SK-N-SH (cell line): ENCODE data around the gene FRYL. TPM values are rescaled to one million over a fixed set of nuclear protein-coding genes. Genes with fewer than 3 reads are reported as not detected.

Experiments used
- CTCF ChIA-PET: fragments of 300-600, 350-600 bp; formaldehyde crosslinking; extraction: SDS; loops from one replicate; lab custom pipeline; 2021; lab: Yijun Ruan, JAX
- POLR2A ChIA-PET: fragments of 350-600 bp; sonication (Branson Sonifier 250); formaldehyde crosslinking; extraction: SDS; loops from one replicate; lab custom pipeline; 2020; ENCODE audit warnings: antibody characterized with exemption, inconsistent platforms; lab: Yijun Ruan, JAX
- DNase-seq: peaks from one replicate; pipeline ENCODE4 v3.0.0; 2012
- H2AFZ ChIP-seq: fragments of 200-600 bp; sonication (generic); 2 replicates; pipeline ENCODE4 v1.8.1; 2016; ENCODE audit warnings: antibody characterized with exemption, mild to moderate bottlenecking, low read depth
- H3F3A ChIP-seq: fragments of 200-600 bp; sonication (generic); replicated peaks from 2 replicates; pipeline ENCODE3; 2016; ENCODE audit warnings: antibody characterized with exemption, mild to moderate bottlenecking; ENCODE audit not compliant: insufficient read depth
- H3K27ac ChIP-seq, 2 experiments: fragments of 200-500 bp in 1 of 2; fragments of 200-600 bp in 1 of 2; sonication (Bioruptor generic) in 1 of 2; sonication (generic), shearing (Covaris generic) in 1 of 2; 2 replicates each; pipeline versions ENCODE4 v1.5.1 to v1.6.1; 2014 to 2016; ENCODE audit warnings: low read depth in 2 of 2, inconsistent platforms in 1 of 2, low read length in 1 of 2, mild to moderate bottlenecking in 1 of 2, mixed read lengths in 1 of 2
- H3K27me3 ChIP-seq: fragments of 200-600 bp; sonication (generic), shearing (Covaris generic); 2 replicates; pipeline ENCODE4 v1.6.1; 2016; ENCODE audit warnings: mixed run types; ENCODE audit not compliant: insufficient read depth
- H3K36me3 ChIP-seq, 2 experiments: fragments of 200-500 bp in 1 of 2; fragments of 200-600 bp in 1 of 2; sonication (Bioruptor generic) in 1 of 2; sonication (generic) in 1 of 2; replicated peaks in 1 of 2; 2 replicates each; pipeline versions ENCODE3 to v1.5.1; 2014 to 2016; ENCODE audit warnings: low read length in 1 of 2, mild to moderate bottlenecking in 1 of 2; ENCODE audit not compliant: insufficient read depth in 2 of 2, control insufficient read depth in 1 of 2
- H3K4me1 ChIP-seq, 2 experiments: fragments of 200-500 bp in 1 of 2; fragments of 200-600 bp in 1 of 2; sonication (Bioruptor generic) in 1 of 2; sonication (generic), shearing (Covaris generic) in 1 of 2; 2 replicates each; pipeline versions ENCODE4 v1.5.1 to v1.6.1; 2014 to 2016; ENCODE audit warnings: low read depth in 1 of 2, low read length in 1 of 2, mixed run types in 1 of 2; ENCODE audit not compliant: insufficient read depth in 2 of 2, control insufficient read depth in 1 of 2
- H3K4me2 ChIP-seq: fragments of 200-600 bp; sonication (generic), shearing (Covaris generic); 2 replicates; pipeline ENCODE4 v1.6.1; 2017; ENCODE audit warnings: mixed run types
- H3K4me3 ChIP-seq, 2 experiments: fragments of 200-500 bp in 1 of 2; fragments of 200-600 bp in 1 of 2; sonication (Bioruptor generic) in 1 of 2; sonication (generic), shearing (Covaris generic) in 1 of 2; 2 replicates each; pipeline versions ENCODE4 v1.5.1 to v1.8.1; 2014 to 2016; ENCODE audit warnings: low read depth in 2 of 2, inconsistent platforms in 1 of 2, low read length in 1 of 2, mild to moderate bottlenecking in 1 of 2, mixed read lengths in 1 of 2, moderate library complexity in 1 of 2
- H3K79me2 ChIP-seq: fragments of 200-600 bp; sonication (generic); 2 replicates; pipeline ENCODE4 v1.8.1; 2017; ENCODE audit warnings: mild to moderate bottlenecking; ENCODE audit not compliant: insufficient read depth
- H3K9ac ChIP-seq: fragments of 200-600 bp; sonication (generic); 2 replicates; pipeline ENCODE4 v1.6.1; 2017; ENCODE audit warnings: mixed run types
- H3K9me2 ChIP-seq: fragments of 200-600 bp; sonication (generic); 2 replicates; pipeline ENCODE4 v1.6.1; 2017; ENCODE audit warnings: mixed run types
- H3K9me3 ChIP-seq: fragments of 200-600 bp; sonication (generic); 2 replicates; pipeline ENCODE4 v1.6.1; 2017; ENCODE audit warnings: mixed run types, mild to moderate bottlenecking, moderate library complexity
- H4K20me1 ChIP-seq: fragments of 200-600 bp; sonication (generic); 2 replicates; pipeline ENCODE4 v1.6.1; 2017; ENCODE audit warnings: mild to moderate bottlenecking, mixed run types; ENCODE audit not compliant: insufficient read depth
- EP300 ChIP-seq, 2 experiments: IDR thresholded peaks; 2 replicates each; pipeline versions ENCODE4 v1.4.0 to v1.6.1; 2012; ENCODE audit warnings: borderline replicate concordance in 1 of 2, low read depth in 1 of 2, low read length in 1 of 2
- EZH2phosphoT487 ChIP-seq: fragments of 200-600 bp; sonication (generic); IDR thresholded peaks from 2 replicates; pipeline ENCODE4 v1.6.1; 2017; ENCODE audit warnings: low read depth, mixed run types, mild to moderate bottlenecking, antibody characterized with exemption, moderate library complexity, borderline replicate concordance
- FOXM1 ChIP-seq: IDR thresholded peaks from 2 replicates; pipeline ENCODE4 v1.4.0; 2012; ENCODE audit warnings: low read depth, mild to moderate bottlenecking
- GABPA ChIP-seq: IDR thresholded peaks from 2 replicates; pipeline ENCODE4 v1.4.0; 2012; ENCODE audit warnings: low read depth, mild to moderate bottlenecking
- IRF3 ChIP-seq: fragments of 150-350 bp; IDR thresholded peaks from 2 replicates; pipeline ENCODE4 v1.6.1; 2016; ENCODE audit warnings: mild to moderate bottlenecking, low read depth, low read length
- JUND ChIP-seq: IDR thresholded peaks from 2 replicates; pipeline ENCODE4 v1.4.0; 2012
- MAX ChIP-seq: IDR thresholded peaks from 2 replicates; pipeline ENCODE4 v1.4.0; 2012; ENCODE audit warnings: low read depth
- MEF2A ChIP-seq: IDR thresholded peaks from 2 replicates; pipeline ENCODE4 v1.4.0; 2012; ENCODE audit warnings: low read depth, borderline replicate concordance
- NFIC ChIP-seq: IDR thresholded peaks from 2 replicates; pipeline ENCODE4 v1.4.0; 2012; ENCODE audit warnings: borderline replicate concordance
- POLR2AphosphoS5 ChIP-seq: IDR thresholded peaks from 2 replicates; pipeline ENCODE4 v1.6.1; 2012; ENCODE audit warnings: low read depth, low read length
- RAD21 ChIP-seq: IDR thresholded peaks from 2 replicates; pipeline ENCODE4 v1.6.1; 2012; ENCODE audit warnings: mild to moderate bottlenecking, low read length
- RFX5 ChIP-seq: IDR thresholded peaks from 2 replicates; pipeline ENCODE4 v1.6.1; 2012; ENCODE audit warnings: mild to moderate bottlenecking, improper control_type of control experiment, low read length
- SMC3 ChIP-seq: IDR thresholded peaks from 2 replicates; pipeline ENCODE4 v1.6.1; 2012; ENCODE audit warnings: low read depth, low read length, improper control_type of control experiment
- TEAD4 ChIP-seq: IDR thresholded peaks from 2 replicates; pipeline ENCODE4 v1.4.0; 2012; ENCODE audit warnings: mild to moderate bottlenecking, borderline replicate concordance; ENCODE audit not compliant: insufficient read depth
- USF1 ChIP-seq: IDR thresholded peaks from 2 replicates; pipeline ENCODE4 v1.4.0; 2012; ENCODE audit warnings: low read depth, borderline replicate concordance
- USF2 ChIP-seq: fragments of 150-350 bp; IDR thresholded peaks from 2 replicates; pipeline ENCODE4 v1.6.1; 2017; ENCODE audit warnings: antibody characterized with exemption, low read length, low read depth, borderline replicate concordance
- ZBTB33 ChIP-seq: IDR thresholded peaks from 2 replicates; pipeline ENCODE4 v1.4.0; 2012; ENCODE audit warnings: low read depth, borderline replicate concordance
- WGBS: methylation state at CpG from one replicate; pipeline ENCODE4 v1.1.6; 2017; ENCODE audit warnings: low lambda C conversion rate; 5-methylcytosine and 5-hydroxymethylcytosine counted together
- polyA plus RNA-seq, 3 experiments: library from polyadenylated mRNA; depleted of rRNA; stranded (reverse); fragments of >200 nt; gene quantifications; 2 replicates each; pipeline ENCODE4 v1.2.3, GENCODE V29; 2012

FRYL gene
- polyA plus RNA-seq, 1 of the 3 experiments (the other 2 are of a cell fraction), result 8.2 TPM

- WGBS, result 89% methylated on average over 1 of the region's 1 CpG
- Histone ChIP-seq H3K9me2 (no peaks in the 10 kb centered on the region), H3K9ac (no peak overlapping the region), H3K4me2 (no peak overlapping the region), H3K27me3 (no peaks in the 10 kb centered on the region), H3K27ac (no peak overlapping the region), H3F3A (peaks cover 5% of the 10 kb centered on the region), H2AFZ (no peak overlapping the region), H3K79me2 (no peaks in the 10 kb centered on the region), H4K20me1 (no peaks in the 10 kb centered on the region), H3K36me3 (peaks cover 26 to 56% of the 10 kb centered on the region in 2 experiments), H3K4me1 (no peaks in the 10 kb centered on the region; a peak in 2 of 4 replicates), H3K9me3 (no peaks in the 10 kb centered on the region), H3K4me3 (no peak overlapping the region)
- TF ChIP-seq POLR2AphosphoS5 (no peak), EZH2phosphoT487 (no peak), JUND (no peak), MEF2A (no peak), USF1 (no peak), NFIC (no peak), RAD21 (no peak), SMC3 (no peak), IRF3 (no peak)
- ChIA-PET POLR2A (no interaction called here), CTCF (no interaction called here)
- no peak for DNase-seq
Measured at GRCh38 chr4:48591372-48591771, 188.7 kb downstream of the FRYL start.

GRCh38 chr4:48590884-48591283, 189.2 kb downstream of the FRYL start:
- POLR2A ChIA-PET, result no interaction called here
- no peaks in the 10 kb centered on the region for H3K79me2 ChIP-seq
- H3K4me2 ChIP-seq, result no peak overlapping the region
- no peak for DNase-seq
- no peaks in the 10 kb centered on the region for H3K27me3 ChIP-seq
- H3K9me3 ChIP-seq, result no peaks in the 10 kb centered on the region
- CTCF ChIA-PET, result no interaction called here
- H3K9me2 ChIP-seq, result no peaks in the 10 kb centered on the region
- no peak overlapping the region for H3K9ac ChIP-seq
- no peak overlapping the region for H3K27ac ChIP-seq
- no peaks in the 10 kb centered on the region for H4K20me1 ChIP-seq
- no peak overlapping the region for H2AFZ ChIP-seq
- H3K4me1 ChIP-seq, result no peaks in the 10 kb centered on the region; a peak in 2 of 4 replicates
- H3K36me3 ChIP-seq, result peaks cover 29 to 60% of the 10 kb centered on the region in 2 experiments
- H3F3A ChIP-seq, result peaks cover 3% of the 10 kb centered on the region
- TF ChIP-seq EP300 (IDR thresholded peaks at IDR 0.05; ENCODE audit: borderline replicate concordance in 1 of 2, low read depth in 1 of 2, low read length in 1 of 2) (no peak), MAX (no peak), GABPA (no peak), NFIC (no peak), RAD21 (no peak), EZH2phosphoT487 (no peak), RFX5 (no peak), MEF2A (no peak), TEAD4 (no peak), ZBTB33 (no peak), FOXM1 (no peak), IRF3 (no peak), USF2 (no peak)
- no peak overlapping the region for H3K4me3 ChIP-seq
- WGBS, result 97% methylated on average over 2 of the region's 2 CpGs
